Measurements from ENCODE around the gene ZSCAN10. TPM values are rescaled to one million over a fixed set of nuclear protein-coding genes. Genes with fewer than 3 reads are reported as not detected.
A peak's percentile ranks its signal among the peaks of the same experiment; 100 is the strongest.

The ZSCAN10 gene
- total and polyA plus RNA-seq, 2 of the 13 experiments (the other 11 are each of a cell fraction or from before 2014, with no cell fraction given), result not detected

GRCh38 chr16:3065742-3066439 lies 33.2 kb downstream of the ZSCAN10 start (continued):
- TF ChIP-seq ZNF263 (CRISPR knock-in tag; IDR thresholded peaks at IDR 0.05), result peak; percentile 0; the same call in 1 of the 2 replicates
- TF ChIP-seq, protein P1, sequence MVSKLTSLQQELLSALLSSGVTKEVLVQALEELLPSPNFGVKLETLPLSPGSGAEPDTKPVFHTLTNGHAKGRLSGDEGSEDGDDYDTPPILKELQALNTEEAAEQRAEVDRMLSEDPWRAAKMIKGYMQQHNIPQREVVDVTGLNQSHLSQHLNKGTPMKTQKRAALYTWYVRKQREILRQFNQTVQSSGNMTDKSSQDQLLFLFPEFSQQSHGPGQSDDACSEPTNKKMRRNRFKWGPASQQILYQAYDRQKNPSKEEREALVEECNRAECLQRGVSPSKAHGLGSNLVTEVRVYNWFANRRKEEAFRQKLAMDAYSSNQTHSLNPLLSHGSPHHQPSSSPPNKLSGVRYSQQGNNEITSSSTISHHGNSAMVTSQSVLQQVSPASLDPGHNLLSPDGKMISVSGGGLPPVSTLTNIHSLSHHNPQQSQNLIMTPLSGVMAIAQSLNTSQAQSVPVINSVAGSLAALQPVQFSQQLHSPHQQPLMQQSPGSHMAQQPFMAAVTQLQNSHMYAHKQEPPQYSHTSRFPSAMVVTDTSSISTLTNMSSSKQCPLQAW (CRISPR knock-in tag; IDR thresholded peaks at IDR 0.05), result 0 out of 2 replicates have a peak, but pooled peaks have one; percentile 12
- TF ChIP-seq ZNF207 (IDR thresholded peaks at IDR 0.05; ENCODE audit: borderline replicate concordance), result no peak
- 0 out of 2 replicates have a peak, but pooled peaks have one; percentile 12 for TF ChIP-seq ZNF746 (CRISPR knock-in tag; IDR thresholded peaks at IDR 0.05)
- no peak for TF ChIP-seq FOXA1 (IDR thresholded peaks at IDR 0.05)
- TF ChIP-seq FOXA1 (CRISPR knock-in tag; IDR thresholded peaks at IDR 0.05), result no peak
- TF ChIP-seq HNRNPLL (IDR thresholded peaks at IDR 0.05; ENCODE audit: low read depth, low read length, poor library complexity, severe bottlenecking), result peak; percentile 22
- TF ChIP-seq NPAS2 (CRISPR knock-in tag; IDR thresholded peaks at IDR 0.05; ENCODE audit: borderline replicate concordance), result no peak
- no peak for TF ChIP-seq SSRP1 (CRISPR knock-in tag; IDR thresholded peaks at IDR 0.05)
- peak; percentile 42; the same call in 1 of the 2 replicates for TF ChIP-seq ZSCAN21 (CRISPR knock-in tag; IDR thresholded peaks at IDR 0.05; ENCODE audit: borderline replicate concordance)
- peak; percentile 42 for TF ChIP-seq AGO2 (optimal IDR thresholded peaks at IDR 0.05; ENCODE audit: low read depth, low read length)
- TF ChIP-seq SNAPC4 (CRISPR knock-in tag; IDR thresholded peaks at IDR 0.05), result 0 out of 2 replicates have a peak, but pooled peaks have one; percentile 58
- TF ChIP-seq ZSCAN25 (CRISPR knock-in tag; IDR thresholded peaks at IDR 0.05), result peak; percentile 72; the same call in 1 of the 2 replicates
- 0 out of 2 replicates have a peak, but pooled peaks have one; percentile 12 for TF ChIP-seq ZNF768 (CRISPR knock-in tag; IDR thresholded peaks at IDR 0.05)
- TF ChIP-seq SP1 (IDR thresholded peaks at IDR 0.05), result no peak
- TF ChIP-seq SP1 (CRISPR knock-in tag; IDR thresholded peaks at IDR 0.05), result no peak
- TF ChIP-seq, protein P2, sequence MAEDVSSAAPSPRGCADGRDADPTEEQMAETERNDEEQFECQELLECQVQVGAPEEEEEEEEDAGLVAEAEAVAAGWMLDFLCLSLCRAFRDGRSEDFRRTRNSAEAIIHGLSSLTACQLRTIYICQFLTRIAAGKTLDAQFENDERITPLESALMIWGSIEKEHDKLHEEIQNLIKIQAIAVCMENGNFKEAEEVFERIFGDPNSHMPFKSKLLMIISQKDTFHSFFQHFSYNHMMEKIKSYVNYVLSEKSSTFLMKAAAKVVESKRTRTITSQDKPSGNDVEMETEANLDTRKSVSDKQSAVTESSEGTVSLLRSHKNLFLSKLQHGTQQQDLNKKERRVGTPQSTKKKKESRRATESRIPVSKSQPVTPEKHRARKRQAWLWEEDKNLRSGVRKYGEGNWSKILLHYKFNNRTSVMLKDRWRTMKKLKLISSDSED (CRISPR knock-in tag; IDR thresholded peaks at IDR 0.05), result 0 out of 2 replicates have a peak, but pooled peaks have one; percentile 20
- no peak; the same call in 1 of the 2 replicates for TF ChIP-seq ZNF235 (CRISPR knock-in tag; IDR thresholded peaks at IDR 0.05; ENCODE audit: borderline replicate concordance)
- TF ChIP-seq DNMT1 (CRISPR knock-in tag; IDR thresholded peaks at IDR 0.05), result no peak
- 0 out of 2 replicates have a peak, but pooled peaks have one; percentile 52 for TF ChIP-seq ZNF879 (CRISPR knock-in tag; IDR thresholded peaks at IDR 0.05)
